Measurements from ENCODE around the gene NANOGP8.
A peak's percentile ranks its signal among the peaks of the same experiment; 100 is the strongest.

The NANOGP8 gene

DNA sequence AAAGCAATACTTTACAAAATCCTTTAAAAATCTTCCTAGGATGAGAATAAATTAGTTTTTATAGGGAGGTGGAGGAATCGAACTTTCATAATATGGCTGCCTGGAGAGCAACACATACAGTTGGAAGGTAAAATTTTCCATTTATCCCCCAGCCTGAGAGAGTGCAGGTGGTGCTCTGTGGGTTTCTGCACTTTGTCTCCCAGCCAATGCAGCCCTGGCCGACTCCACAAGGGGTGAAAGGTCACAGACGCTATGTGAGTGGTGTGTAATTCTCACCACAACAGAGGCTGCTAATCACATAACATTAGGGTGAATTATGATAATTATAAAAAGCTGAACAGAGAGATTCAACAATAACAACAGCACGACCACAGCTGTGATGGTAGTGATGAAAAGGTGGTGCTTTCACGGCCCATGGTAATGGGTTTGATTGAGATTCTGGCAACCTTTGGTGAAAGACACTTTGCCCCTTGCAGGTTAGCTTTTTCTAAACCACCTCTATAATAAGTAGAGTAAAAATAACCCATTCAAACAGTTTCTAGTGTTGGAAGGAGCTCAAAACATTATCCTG lies 30.1 kb upstream of the NANOGP8 start:
- Histone ChIP-seq H3K36me3 (ENCODE audit: control insufficient read depth, insufficient read depth, low read length, severe bottlenecking) (no peaks in the 10 kb centered on the region), H3K9ac (ENCODE audit: low read length) (no peak overlapping the region), H3K4me3 (ENCODE audit: low read length) (no peak overlapping the region), H3K27me3 (replicated peaks; ENCODE audit: control insufficient read depth, insufficient read depth, low read length) (no peaks in the 10 kb centered on the region), H3K4me1 (ENCODE audit: control insufficient read depth, insufficient read depth, low read length) (no peaks in the 10 kb centered on the region), H3K9me3 (ENCODE audit: control insufficient read depth, low read length) (no peaks in the 10 kb centered on the region)
- DNase-seq (ENCODE audit: low read depth): no peak

DNA sequence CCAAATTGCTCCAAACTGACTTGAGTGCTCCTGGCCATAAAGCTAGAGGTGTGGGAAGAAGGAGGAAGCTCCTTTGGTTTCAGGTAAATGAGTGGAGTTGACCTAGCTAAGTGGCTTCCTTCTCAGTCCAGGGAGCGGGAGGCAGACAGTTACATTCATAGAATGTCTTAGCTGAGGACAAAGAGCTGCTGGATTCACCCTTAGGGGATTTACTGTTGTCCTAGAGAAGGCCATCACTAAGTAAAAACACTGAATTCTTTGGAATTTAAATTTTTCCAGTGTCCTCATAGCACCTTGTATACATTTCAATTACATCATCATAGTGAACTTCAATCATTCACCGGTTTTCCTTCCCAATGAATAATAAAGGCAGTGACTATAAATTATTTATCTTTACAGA lies 27.3 kb upstream of the NANOGP8 start:
- Histone ChIP-seq H3K4me3 (ENCODE audit: low read length) (no peak overlapping the region), H3K36me3 (ENCODE audit: control insufficient read depth, insufficient read depth, low read length, severe bottlenecking) (no peaks in the 10 kb centered on the region)
- DNase-seq (ENCODE audit: low read depth): no peak

DNA sequence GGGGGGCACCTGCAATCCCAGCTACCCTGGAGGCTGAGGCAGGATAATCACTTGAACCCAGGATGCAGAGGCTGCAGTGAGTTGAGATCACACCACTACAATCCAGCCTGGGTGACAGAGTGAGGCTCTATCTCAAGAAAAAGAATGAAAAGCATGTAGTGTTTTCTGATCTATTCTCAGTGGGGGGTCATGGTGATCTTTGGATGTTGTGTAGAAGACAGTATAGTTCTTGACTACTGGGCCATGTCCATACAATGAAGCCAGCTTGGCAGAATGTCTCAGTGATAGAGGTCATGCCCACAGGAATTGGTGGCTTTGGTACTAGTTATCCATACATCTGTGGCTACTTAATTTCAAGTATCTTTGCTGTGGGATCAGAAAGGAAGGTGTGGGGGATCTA lies 26.8 kb upstream of the NANOGP8 start:
- H3K36me3 ChIP-seq (ENCODE audit: control insufficient read depth, insufficient read depth, low read length, severe bottlenecking): no peaks in the 10 kb centered on the region
- H3K4me1 ChIP-seq (ENCODE audit: control insufficient read depth, insufficient read depth, low read length): peaks cover 8% of the 10 kb centered on the region
- no peak overlapping the region for H3K4me3 ChIP-seq (ENCODE audit: low read length)
- no peaks in the 10 kb centered on the region for H3K9me3 ChIP-seq (ENCODE audit: control insufficient read depth, low read length)
- no peak for DNase-seq (ENCODE audit: low read depth)
- no peaks in the 10 kb centered on the region for H3K27me3 ChIP-seq (replicated peaks; ENCODE audit: control insufficient read depth, insufficient read depth, low read length)
- H3K9ac ChIP-seq (ENCODE audit: low read length): no peak overlapping the region

More for the DNA sequence above, 27.3 kb upstream of the NANOGP8 start:
- Histone ChIP-seq H3K27me3 (replicated peaks; ENCODE audit: control insufficient read depth, insufficient read depth, low read length) (no peaks in the 10 kb centered on the region), H3K4me1 (ENCODE audit: control insufficient read depth, insufficient read depth, low read length) (peaks cover 7% of the 10 kb centered on the region), H3K9me3 (ENCODE audit: control insufficient read depth, low read length) (no peaks in the 10 kb centered on the region), H3K9ac (ENCODE audit: low read length) (no peak overlapping the region)

DNA sequence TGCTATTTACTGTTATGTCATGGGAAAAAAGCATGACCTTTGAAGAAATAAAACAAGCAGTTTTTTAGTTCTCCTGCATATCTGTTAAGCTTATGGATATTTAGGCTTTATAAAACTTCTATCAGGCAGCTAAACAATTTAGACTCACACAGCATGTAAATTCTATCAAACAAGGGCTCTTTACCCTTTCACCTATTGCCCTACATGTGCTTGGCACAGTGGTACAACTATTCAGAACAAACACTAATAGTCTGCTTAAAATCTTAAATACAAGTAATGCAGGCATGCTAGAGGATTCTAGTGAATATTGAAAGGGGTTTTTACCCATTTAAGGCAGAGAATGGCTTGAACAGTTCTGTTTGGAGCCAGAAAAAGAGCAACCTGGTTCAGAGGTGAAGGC lies 23.4 kb upstream of the NANOGP8 start:
- Histone ChIP-seq H3K27me3 (replicated peaks; ENCODE audit: control insufficient read depth, insufficient read depth, low read length) (no peaks in the 10 kb centered on the region), H3K36me3 (ENCODE audit: control insufficient read depth, insufficient read depth, low read length, severe bottlenecking) (no peaks in the 10 kb centered on the region), H3K9me3 (ENCODE audit: control insufficient read depth, low read length) (no peaks in the 10 kb centered on the region), H3K4me1 (ENCODE audit: control insufficient read depth, insufficient read depth, low read length) (peaks cover 8% of the 10 kb centered on the region), H3K9ac (ENCODE audit: low read length) (peak overlapping the region; percentile 11), H3K4me3 (ENCODE audit: low read length) (no peak overlapping the region)
- no peak for DNase-seq (ENCODE audit: low read depth)

DNA sequence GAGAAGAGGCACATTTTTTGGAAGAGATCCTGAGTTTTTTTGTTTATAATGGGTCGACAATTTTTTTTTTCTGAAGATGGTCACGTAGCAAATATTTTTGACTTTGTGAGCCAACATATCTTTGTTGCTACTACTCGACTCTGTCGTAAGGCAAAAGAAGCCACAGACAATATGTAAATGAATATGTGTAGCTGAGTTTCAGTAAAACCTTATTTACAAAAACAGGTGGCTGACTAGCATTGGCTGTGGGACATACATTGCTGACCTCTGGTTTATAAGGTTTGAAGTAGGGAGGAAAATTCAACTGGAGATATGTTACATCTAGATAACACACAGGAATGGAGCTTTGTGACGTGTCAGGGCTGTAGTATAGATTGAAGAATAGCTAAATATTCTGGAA lies 22.5 kb upstream of the NANOGP8 start:
- no peaks in the 10 kb centered on the region for H3K36me3 ChIP-seq (ENCODE audit: control insufficient read depth, insufficient read depth, low read length, severe bottlenecking)
- no peaks in the 10 kb centered on the region for H3K27me3 ChIP-seq (replicated peaks; ENCODE audit: control insufficient read depth, insufficient read depth, low read length)
- no peak overlapping the region for H3K9ac ChIP-seq (ENCODE audit: low read length)
- H3K4me3 ChIP-seq (ENCODE audit: low read length): no peak overlapping the region
- no peaks in the 10 kb centered on the region for H3K9me3 ChIP-seq (ENCODE audit: control insufficient read depth, low read length)
- DNase-seq (ENCODE audit: low read depth): no peak
- H3K4me1 ChIP-seq (ENCODE audit: control insufficient read depth, insufficient read depth, low read length): peaks cover 8% of the 10 kb centered on the region

DNA sequence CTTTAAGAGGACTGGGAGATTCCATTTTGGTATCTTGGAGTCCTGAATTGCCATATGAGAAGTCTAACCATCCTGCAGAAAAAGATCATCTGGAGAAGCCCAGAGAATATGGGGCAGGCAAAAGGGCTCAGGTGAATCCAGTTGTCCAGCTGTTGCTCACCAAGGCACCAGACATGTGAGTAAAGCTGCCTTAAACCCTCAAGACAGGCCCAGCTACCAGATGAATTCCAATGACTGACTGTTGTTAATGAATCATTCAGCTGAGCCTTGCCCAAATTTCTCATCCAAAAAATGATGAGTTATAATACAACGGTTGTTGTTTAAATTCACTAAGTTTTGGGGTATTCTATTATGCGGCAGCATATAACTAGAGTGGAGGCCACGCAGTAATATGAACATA lies 22.0 kb upstream of the NANOGP8 start:
- no peak for DNase-seq (ENCODE audit: low read depth)
- Histone ChIP-seq H3K9ac (ENCODE audit: low read length) (no peak overlapping the region), H3K36me3 (ENCODE audit: control insufficient read depth, insufficient read depth, low read length, severe bottlenecking) (no peaks in the 10 kb centered on the region), H3K4me1 (ENCODE audit: control insufficient read depth, insufficient read depth, low read length) (peaks cover 8% of the 10 kb centered on the region), H3K27me3 (replicated peaks; ENCODE audit: control insufficient read depth, insufficient read depth, low read length) (no peaks in the 10 kb centered on the region), H3K4me3 (ENCODE audit: low read length) (no peak overlapping the region), H3K9me3 (ENCODE audit: control insufficient read depth, low read length) (no peaks in the 10 kb centered on the region)

DNA sequence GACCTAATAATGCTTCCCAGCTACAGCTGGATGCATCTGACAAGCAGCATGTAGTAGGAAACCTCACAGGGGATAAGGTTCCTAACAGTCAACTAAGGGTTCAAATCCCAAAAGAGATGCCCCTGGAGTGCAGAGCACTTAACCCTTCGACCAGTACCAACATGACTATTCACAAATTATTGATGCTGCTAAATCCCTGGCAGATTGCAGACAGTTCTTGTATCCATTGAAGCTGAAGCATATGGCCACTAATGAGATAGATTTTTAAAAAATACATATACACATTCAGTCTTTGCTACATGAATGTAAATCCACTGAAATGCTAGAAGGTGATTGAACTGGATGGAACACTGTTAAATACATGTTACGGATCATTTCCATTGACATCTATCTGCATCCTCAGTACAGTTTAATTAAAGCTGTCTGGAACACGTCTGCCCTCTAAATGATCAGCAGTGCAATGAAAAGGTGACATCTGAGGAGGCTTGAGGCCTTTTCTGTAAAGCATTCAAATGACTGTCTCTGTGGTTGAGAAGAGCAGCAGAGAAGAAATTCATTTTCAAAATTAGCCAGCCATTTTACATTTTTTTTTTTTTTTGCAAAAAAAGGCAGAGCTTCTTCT lies 19.5 kb upstream of the NANOGP8 start:
- Histone ChIP-seq H3K4me1 (ENCODE audit: control insufficient read depth, insufficient read depth, low read length) (peaks cover 8% of the 10 kb centered on the region), H3K9ac (ENCODE audit: low read length) (no peak overlapping the region), H3K4me3 (ENCODE audit: low read length) (no peak overlapping the region), H3K36me3 (ENCODE audit: control insufficient read depth, insufficient read depth, low read length, severe bottlenecking) (no peaks in the 10 kb centered on the region), H3K27me3 (replicated peaks; ENCODE audit: control insufficient read depth, insufficient read depth, low read length) (no peaks in the 10 kb centered on the region), H3K9me3 (ENCODE audit: control insufficient read depth, low read length) (no peaks in the 10 kb centered on the region)
- DNase-seq (ENCODE audit: low read depth): no peak

DNA sequence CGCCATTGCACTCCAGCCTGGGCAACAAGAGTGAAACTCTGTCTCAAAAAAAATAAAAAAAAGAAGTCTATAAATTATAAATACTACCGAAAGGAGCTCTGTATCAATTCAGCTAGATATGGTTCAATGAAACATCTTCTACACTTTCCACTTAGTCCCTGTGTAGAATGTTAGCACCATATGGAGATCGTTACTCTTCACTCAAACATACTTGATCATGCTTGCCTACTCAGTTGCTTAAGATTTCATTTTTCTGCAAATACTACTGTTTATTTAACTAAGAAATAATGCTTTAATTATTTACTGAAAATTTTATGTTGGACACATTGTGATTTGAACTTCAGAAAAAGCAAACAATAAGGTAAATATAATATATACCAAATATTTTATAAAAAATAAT lies 17.1 kb upstream of the NANOGP8 start:
- Histone ChIP-seq H3K4me3 (ENCODE audit: low read length) (no peak overlapping the region), H3K27me3 (replicated peaks; ENCODE audit: control insufficient read depth, insufficient read depth, low read length) (no peaks in the 10 kb centered on the region)

DNA sequence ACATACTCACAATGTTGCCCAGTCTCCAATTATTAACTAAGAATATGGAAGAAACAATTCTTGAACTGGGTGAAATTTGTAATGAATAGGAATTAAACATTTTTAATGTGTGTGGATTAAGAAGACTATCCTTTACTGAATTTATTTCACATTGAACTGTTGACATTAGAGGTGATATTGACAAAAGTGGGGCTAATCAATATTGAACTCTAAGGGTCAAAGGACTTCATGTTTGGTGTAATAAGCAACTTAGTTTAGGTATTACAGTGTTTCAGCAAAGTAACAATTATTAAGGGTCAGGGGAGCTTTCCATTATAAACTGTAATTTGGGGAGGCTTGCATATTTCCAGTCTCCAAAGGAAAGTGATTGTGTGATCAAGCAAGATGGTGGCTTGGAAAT lies 16.2 kb upstream of the NANOGP8 start:
- no peaks in the 10 kb centered on the region for H3K4me1 ChIP-seq (ENCODE audit: control insufficient read depth, insufficient read depth, low read length)
- DNase-seq (ENCODE audit: low read depth): no peak
- no peaks in the 10 kb centered on the region for H3K36me3 ChIP-seq (ENCODE audit: control insufficient read depth, insufficient read depth, low read length, severe bottlenecking)
- no peaks in the 10 kb centered on the region for H3K9me3 ChIP-seq (ENCODE audit: control insufficient read depth, low read length)
- H3K9ac ChIP-seq (ENCODE audit: low read length): no peak overlapping the region
- H3K27me3 ChIP-seq (replicated peaks; ENCODE audit: control insufficient read depth, insufficient read depth, low read length): no peaks in the 10 kb centered on the region
- no peak overlapping the region for H3K4me3 ChIP-seq (ENCODE audit: low read length)

More for the DNA sequence above, 17.1 kb upstream of the NANOGP8 start:
- Histone ChIP-seq H3K9me3 (ENCODE audit: control insufficient read depth, low read length) (no peaks in the 10 kb centered on the region), H3K36me3 (ENCODE audit: control insufficient read depth, insufficient read depth, low read length, severe bottlenecking) (no peaks in the 10 kb centered on the region), H3K9ac (ENCODE audit: low read length) (no peak overlapping the region), H3K4me1 (ENCODE audit: control insufficient read depth, insufficient read depth, low read length) (no peaks in the 10 kb centered on the region)
- peak; percentile 23 for DNase-seq (ENCODE audit: low read depth)

DNA sequence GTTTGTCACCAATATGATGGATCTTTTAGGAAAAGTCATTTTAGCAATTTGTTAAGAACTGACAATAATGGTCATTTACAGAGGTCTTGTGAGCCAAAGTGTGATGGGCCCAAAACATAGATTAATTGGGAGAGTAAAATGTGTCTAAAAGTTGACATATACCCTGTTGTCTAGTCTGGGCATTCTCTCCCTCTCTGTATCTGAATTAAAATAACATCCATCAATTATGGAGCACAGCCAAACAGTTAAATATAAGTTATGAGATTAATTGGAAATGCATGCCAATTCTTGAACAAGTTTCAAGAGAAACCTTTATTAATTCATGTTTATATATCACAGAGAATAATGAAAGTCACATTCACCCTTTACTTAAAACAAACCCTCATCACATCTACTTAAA lies 13.6 kb upstream of the NANOGP8 start:
- DNase-seq (ENCODE audit: low read depth): no peak
- H3K4me1 ChIP-seq (ENCODE audit: control insufficient read depth, insufficient read depth, low read length): no peaks in the 10 kb centered on the region
- no peak overlapping the region for H3K4me3 ChIP-seq (ENCODE audit: low read length)
- H3K36me3 ChIP-seq (ENCODE audit: control insufficient read depth, insufficient read depth, low read length, severe bottlenecking): no peaks in the 10 kb centered on the region
- no peaks in the 10 kb centered on the region for H3K27me3 ChIP-seq (replicated peaks; ENCODE audit: control insufficient read depth, insufficient read depth, low read length)
- H3K9ac ChIP-seq (ENCODE audit: low read length): no peak overlapping the region
- no peaks in the 10 kb centered on the region for H3K9me3 ChIP-seq (ENCODE audit: control insufficient read depth, low read length)

DNA sequence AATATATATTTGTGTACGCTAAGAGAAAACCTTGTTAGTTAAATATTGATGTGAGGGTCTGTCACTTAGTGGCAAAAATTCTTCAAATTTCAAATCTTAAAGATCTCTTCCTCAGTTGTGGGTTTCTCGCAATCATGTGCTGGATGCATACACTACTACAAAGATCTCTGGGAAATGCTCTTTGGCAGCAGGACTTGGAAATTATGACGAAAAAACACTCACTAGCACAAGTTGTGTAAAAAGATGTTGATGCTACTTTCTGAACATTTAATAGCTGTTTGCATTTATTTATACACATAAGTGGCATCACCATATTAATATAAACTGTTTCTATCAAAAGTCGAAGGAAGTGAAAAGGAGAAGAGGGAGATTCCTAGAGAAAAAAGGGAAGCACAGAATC lies 10.8 kb upstream of the NANOGP8 start:
- no peaks in the 10 kb centered on the region for H3K4me1 ChIP-seq (ENCODE audit: control insufficient read depth, insufficient read depth, low read length)
- no peak overlapping the region for H3K4me3 ChIP-seq (ENCODE audit: low read length)
- H3K27me3 ChIP-seq (replicated peaks; ENCODE audit: control insufficient read depth, insufficient read depth, low read length): no peaks in the 10 kb centered on the region
- no peaks in the 10 kb centered on the region for H3K36me3 ChIP-seq (ENCODE audit: control insufficient read depth, insufficient read depth, low read length, severe bottlenecking)
- no peak for DNase-seq (ENCODE audit: low read depth)
- no peak overlapping the region for H3K9ac ChIP-seq (ENCODE audit: low read length)
- no peaks in the 10 kb centered on the region for H3K9me3 ChIP-seq (ENCODE audit: control insufficient read depth, low read length)

DNA sequence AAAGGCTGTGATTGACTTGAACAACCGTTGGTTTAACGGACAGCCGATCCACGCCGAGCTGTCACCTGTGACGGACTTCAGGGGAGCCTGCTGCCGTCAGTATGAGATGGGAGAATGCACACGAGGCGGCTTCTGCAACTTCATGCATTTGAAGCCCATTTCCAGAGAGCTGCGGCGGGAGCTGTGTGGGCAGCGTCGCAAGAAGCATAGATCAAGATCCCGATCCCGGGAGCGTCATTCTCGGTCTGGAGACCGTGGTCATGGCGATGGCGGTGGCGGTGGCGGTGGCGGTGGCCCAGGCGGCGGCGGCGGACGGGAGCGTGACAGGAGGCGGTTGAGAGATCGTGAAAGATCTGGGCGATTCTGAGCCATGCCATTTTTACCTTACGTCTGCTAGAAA lies 7.8 kb upstream of the NANOGP8 start:
- H3K27me3 ChIP-seq (replicated peaks; ENCODE audit: control insufficient read depth, insufficient read depth, low read length): no peaks in the 10 kb centered on the region
- DNase-seq (ENCODE audit: low read depth): no peak
- H3K4me3 ChIP-seq (ENCODE audit: low read length): no peak overlapping the region
- H3K9me3 ChIP-seq (ENCODE audit: control insufficient read depth, low read length): no peaks in the 10 kb centered on the region
- H3K36me3 ChIP-seq (ENCODE audit: control insufficient read depth, insufficient read depth, low read length, severe bottlenecking): no peaks in the 10 kb centered on the region
- H3K9ac ChIP-seq (ENCODE audit: low read length): no peak overlapping the region
- no peaks in the 10 kb centered on the region for H3K4me1 ChIP-seq (ENCODE audit: control insufficient read depth, insufficient read depth, low read length)

Measured in adipocyte (in vitro differentiated cells).